Osteoblast (primary cell): ENCODE measurements around the gene UBE2R2. TPM values are rescaled to one million over a fixed set of nuclear protein-coding genes. Genes with fewer than 3 reads are reported as not detected.

Experiments
- DNase-seq: peaks from one replicate; pipeline ENCODE4 v3.0.0; 2011; ENCODE audit warnings: low spot score, mixed read lengths; ENCODE audit not compliant: insufficient read length; ENCODE audit errors: missing footprints
- H2AFZ ChIP-seq: 2 replicates; pipeline ENCODE4 v1.6.0; 2011; ENCODE audit warnings: mild to moderate bottlenecking, low read length
- H3K27ac ChIP-seq: 2 replicates; pipeline ENCODE4 v1.5.1; 2011; ENCODE audit warnings: mild to moderate bottlenecking, low read depth, low read length, moderate library complexity
- H3K27me3 ChIP-seq: 2 replicates; pipeline ENCODE4 v1.6.0; 2012; ENCODE audit warnings: mild to moderate bottlenecking, control low read depth, inconsistent platforms, low read length, moderate library complexity; ENCODE audit not compliant: insufficient read depth
- H3K36me3 ChIP-seq: 2 replicates; pipeline ENCODE4 v1.5.1; 2011; ENCODE audit warnings: mild to moderate bottlenecking, low read length, control low read depth, moderate library complexity; ENCODE audit not compliant: insufficient read depth
- H3K4me1 ChIP-seq: 2 replicates; pipeline ENCODE4 v1.5.1; 2011; ENCODE audit warnings: mild to moderate bottlenecking, low read length, control low read depth, moderate library complexity; ENCODE audit not compliant: insufficient read depth
- H3K4me2 ChIP-seq: 2 replicates; pipeline ENCODE4 v1.6.0; 2011; ENCODE audit warnings: mild to moderate bottlenecking, low read length; ENCODE audit not compliant: insufficient read depth
- H3K4me3 ChIP-seq: fragments of 200-600 bp; sonication (generic); 3 replicates; pipeline ENCODE4 v1.5.1; 2012; ENCODE audit warnings: mild to moderate bottlenecking, low read length, inconsistent platforms; ENCODE audit not compliant: insufficient read depth
- H3K79me2 ChIP-seq: 2 replicates; pipeline ENCODE4 v1.6.0; 2012; ENCODE audit warnings: mild to moderate bottlenecking, low read length, control low read depth, inconsistent platforms; ENCODE audit not compliant: insufficient read depth
- H3K9me3 ChIP-seq: 2 replicates; pipeline ENCODE4 v1.5.1; 2011; ENCODE audit warnings: low read depth, low read length, control low read depth
- H4K20me1 ChIP-seq: 2 replicates; pipeline ENCODE4 v1.6.0; 2012; ENCODE audit warnings: mild to moderate bottlenecking, low read length, control low read depth; ENCODE audit not compliant: insufficient read depth
- total RNA-seq: library from RNA; depleted of rRNA; stranded (reverse); fragments of >200 nt; gene quantifications from 2 replicates; pipeline ENCODE4 v1.2.3, GENCODE V29; 2012
- TF ChIP-seq, protein P1 (sequence below): IDR thresholded peaks from 2 replicates; pipeline ENCODE4 v1.5.1; 2011; ENCODE audit warnings: mild to moderate bottlenecking, low read depth, low read length, moderate library complexity; ENCODE audit errors: extremely low read depth

The UBE2R2 gene
- total RNA-seq, 1 donor: 21.4 TPM

DNA sequence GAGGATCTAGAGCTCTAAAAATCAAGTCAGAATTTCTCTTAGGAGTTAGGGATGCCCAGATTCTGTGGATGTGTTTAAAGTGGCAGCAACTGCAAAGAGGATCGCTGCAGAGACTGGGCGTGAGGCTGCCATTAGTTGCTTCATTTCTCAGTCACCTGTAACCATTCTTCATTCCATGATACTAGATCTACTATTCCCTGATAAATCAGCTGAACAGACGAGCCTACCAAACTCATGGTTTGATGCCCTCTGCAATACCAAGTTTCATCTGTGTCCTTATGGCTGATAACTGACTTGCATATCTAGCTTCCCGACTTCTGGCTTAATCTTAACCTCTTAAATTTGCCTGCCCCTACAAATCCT is 33.3 kb downstream of the UBE2R2 start:
- Histone ChIP-seq H3K27me3 (no peaks in the 10 kb centered on the region), H4K20me1 (peaks cover 70% of the 10 kb centered on the region), H3K79me2 (peaks cover 96% of the 10 kb centered on the region), H3K27ac (no peak overlapping the region), H2AFZ (no peak overlapping the region), H3K36me3 (no peaks in the 10 kb centered on the region), H3K4me1 (peaks cover 15% of the 10 kb centered on the region), H3K4me2 (no peak overlapping the region), H3K9me3 (no peaks in the 10 kb centered on the region), H3K4me3 (no peak overlapping the region)
- no peak for DNase-seq
- TF ChIP-seq, protein P1, sequence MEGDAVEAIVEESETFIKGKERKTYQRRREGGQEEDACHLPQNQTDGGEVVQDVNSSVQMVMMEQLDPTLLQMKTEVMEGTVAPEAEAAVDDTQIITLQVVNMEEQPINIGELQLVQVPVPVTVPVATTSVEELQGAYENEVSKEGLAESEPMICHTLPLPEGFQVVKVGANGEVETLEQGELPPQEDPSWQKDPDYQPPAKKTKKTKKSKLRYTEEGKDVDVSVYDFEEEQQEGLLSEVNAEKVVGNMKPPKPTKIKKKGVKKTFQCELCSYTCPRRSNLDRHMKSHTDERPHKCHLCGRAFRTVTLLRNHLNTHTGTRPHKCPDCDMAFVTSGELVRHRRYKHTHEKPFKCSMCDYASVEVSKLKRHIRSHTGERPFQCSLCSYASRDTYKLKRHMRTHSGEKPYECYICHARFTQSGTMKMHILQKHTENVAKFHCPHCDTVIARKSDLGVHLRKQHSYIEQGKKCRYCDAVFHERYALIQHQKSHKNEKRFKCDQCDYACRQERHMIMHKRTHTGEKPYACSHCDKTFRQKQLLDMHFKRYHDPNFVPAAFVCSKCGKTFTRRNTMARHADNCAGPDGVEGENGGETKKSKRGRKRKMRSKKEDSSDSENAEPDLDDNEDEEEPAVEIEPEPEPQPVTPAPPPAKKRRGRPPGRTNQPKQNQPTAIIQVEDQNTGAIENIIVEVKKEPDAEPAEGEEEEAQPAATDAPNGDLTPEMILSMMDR: no peak

DNA sequence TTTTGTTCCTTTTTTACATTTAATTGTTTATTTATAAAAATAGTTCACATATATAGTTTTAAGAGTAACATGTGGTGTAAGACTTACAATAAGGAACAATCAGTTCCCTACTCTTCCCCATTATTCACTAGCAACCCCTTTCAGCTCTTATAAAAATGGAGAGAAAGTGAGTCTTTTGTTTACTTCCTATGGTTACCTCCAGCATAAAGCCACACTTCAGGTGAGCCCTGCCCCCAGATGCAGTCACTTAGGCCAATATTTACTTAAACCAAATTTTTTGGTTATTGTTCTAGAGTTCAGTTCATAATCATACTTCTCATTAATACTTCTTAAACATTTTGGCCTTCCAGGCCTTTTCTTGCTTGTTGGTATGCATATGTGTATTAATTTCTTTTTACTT is 33.7 kb downstream of the UBE2R2 start:
- H3K27ac ChIP-seq: no peak overlapping the region
- peaks cover 15% of the 10 kb centered on the region for H3K4me1 ChIP-seq
- TF ChIP-seq, protein P1: no peak
- DNase-seq: no peak
- H3K9me3 ChIP-seq: no peaks in the 10 kb centered on the region
- no peak overlapping the region for H3K4me2 ChIP-seq
- H3K4me3 ChIP-seq: no peak overlapping the region
- peaks cover 73% of the 10 kb centered on the region for H4K20me1 ChIP-seq
- H3K79me2 ChIP-seq: peaks cover 96% of the 10 kb centered on the region
- no peaks in the 10 kb centered on the region for H3K36me3 ChIP-seq
- H3K27me3 ChIP-seq: no peaks in the 10 kb centered on the region
- H2AFZ ChIP-seq: no peak overlapping the region

DNA sequence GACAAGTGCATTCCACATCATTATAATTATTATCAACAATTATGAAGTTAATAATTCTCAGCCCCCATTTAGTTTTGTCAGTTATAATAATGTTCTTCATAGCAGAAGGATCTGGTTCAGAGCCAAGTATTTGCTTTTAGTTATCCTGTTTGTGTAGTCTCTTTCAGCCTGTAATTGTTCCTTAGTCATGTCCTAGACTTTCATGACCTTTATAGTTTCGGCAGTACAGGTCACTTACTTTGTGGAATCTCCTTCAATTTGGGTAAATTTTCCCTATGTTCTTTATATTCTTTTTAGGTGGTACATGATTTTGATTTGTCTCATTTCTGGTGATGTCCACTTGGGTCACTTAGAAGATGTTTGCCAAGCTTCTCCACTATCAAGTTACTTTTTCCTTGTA is 34.3 kb downstream of the UBE2R2 start:
- no peaks in the 10 kb centered on the region for H3K9me3 ChIP-seq
- H3K4me3 ChIP-seq: no peak overlapping the region
- no peaks in the 10 kb centered on the region for H3K36me3 ChIP-seq
- peaks cover 15% of the 10 kb centered on the region for H3K4me1 ChIP-seq
- H2AFZ ChIP-seq: no peak overlapping the region
- H3K27me3 ChIP-seq: no peaks in the 10 kb centered on the region
- H3K4me2 ChIP-seq: no peak overlapping the region
- no peak overlapping the region for H3K27ac ChIP-seq
- H3K79me2 ChIP-seq: peaks cover 97% of the 10 kb centered on the region
- TF ChIP-seq, protein P1: no peak
- DNase-seq: no peak
- peaks cover 75% of the 10 kb centered on the region for H4K20me1 ChIP-seq

DNA sequence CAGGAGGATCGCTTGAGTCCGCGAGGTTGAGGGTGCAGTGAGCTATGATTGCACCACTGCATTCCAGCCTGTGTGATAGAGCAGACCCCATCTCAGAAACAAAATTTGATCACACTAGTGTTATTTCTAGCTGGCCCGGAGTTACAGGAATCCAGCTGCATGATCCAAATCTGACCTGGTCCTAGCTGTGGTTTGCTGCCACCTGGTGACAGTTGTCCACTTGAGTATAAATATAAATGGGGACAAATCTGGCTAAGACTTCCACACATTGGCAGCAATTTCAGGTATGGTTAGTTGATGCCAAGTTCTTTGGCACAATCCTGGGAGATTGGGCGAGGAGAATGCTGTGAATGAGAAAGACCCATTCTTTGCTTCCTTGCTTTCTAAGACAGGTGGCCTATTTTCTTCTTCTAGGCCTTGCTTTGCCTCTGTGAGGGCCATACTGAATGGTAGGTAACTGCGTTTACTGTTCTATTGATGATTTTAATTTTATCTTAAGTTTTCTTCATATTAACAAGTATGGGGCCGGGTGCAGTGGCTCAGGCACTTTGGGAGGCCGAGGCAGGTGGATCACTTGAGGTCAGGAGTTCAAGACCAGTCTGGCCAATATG is 35.4 kb downstream of the UBE2R2 start:
- H3K27me3 ChIP-seq: no peaks in the 10 kb centered on the region
- TF ChIP-seq, protein P1: peak; percentile 47
- no peak overlapping the region for H2AFZ ChIP-seq
- H3K4me1 ChIP-seq: peaks cover 15% of the 10 kb centered on the region
- no peak overlapping the region for H3K27ac ChIP-seq
- H3K79me2 ChIP-seq: peaks cover 97% of the 10 kb centered on the region
- H3K4me3 ChIP-seq: no peak overlapping the region
- no peak overlapping the region for H3K4me2 ChIP-seq
- peaks cover 74% of the 10 kb centered on the region for H4K20me1 ChIP-seq
- no peaks in the 10 kb centered on the region for H3K36me3 ChIP-seq
- DNase-seq: peak; percentile 17
- H3K9me3 ChIP-seq: no peaks in the 10 kb centered on the region
